ENCODE results near the gene BUB3.

BUB3 gene

GRCh38 chr10:123205041-123205440 lies 50.8 kb downstream of the BUB3 start:
- DNase-seq, result no peak

- DNase-seq, result no peak
These were observed 57.9 kb downstream of the BUB3 start for GRCh38 chr10:123212063-123212462.

GRCh38 chr10:123212640-123213039 lies 58.4 kb downstream of the BUB3 start:
- no peak for DNase-seq

- DNase-seq, result no peak
These were observed 59.0 kb downstream of the BUB3 start for GRCh38 chr10:123213192-123213591.

Data from CD4-positive, alpha-beta T cell treated with Interleukin-12 subunit alpha and Interleukin-12 subunit beta, for 1 hour (primary cell).